DMS79 (cell line): ENCODE measurements around the gene FCHSD2.
"Not testable (repeated sequence)": the region's sequence is repeated elsewhere in the genome, so short reads cannot be mapped to it uniquely, and the experiment has no call there.

Experiments
- DNase-seq: peaks from one replicate; lab custom pipeline; 2025; lab: John Stamatoyannopoulos, UW

Gene FCHSD2

GRCh38 chr11:72929256-72929655 is 212.9 kb downstream of the FCHSD2 start:
- no peak for DNase-seq

- DNase-seq, result no peak
Measured at GRCh38 chr11:72927380-72927779, 214.7 kb downstream of the FCHSD2 start.

DNA sequence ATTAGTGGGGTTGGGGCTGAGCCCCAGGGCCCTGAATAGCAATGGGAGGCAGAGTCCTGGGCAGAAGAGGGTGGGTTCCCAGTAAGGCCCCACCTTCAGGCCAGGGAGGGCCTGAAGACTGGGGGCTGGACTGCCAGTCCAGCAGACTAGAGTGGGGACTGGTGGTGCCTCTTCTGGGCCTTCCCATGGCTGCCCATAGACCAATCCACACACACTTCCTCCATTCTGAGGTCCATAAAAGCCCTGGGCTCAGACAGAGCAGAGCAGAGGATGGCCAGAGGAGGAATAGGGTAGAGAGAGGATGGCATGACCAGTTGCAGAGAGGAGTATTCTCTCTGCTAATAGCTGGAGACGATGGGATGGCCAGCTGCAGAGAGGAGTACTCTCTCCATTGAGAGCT is 216.0 kb downstream of the FCHSD2 start:
- no peak for DNase-seq

DNA sequence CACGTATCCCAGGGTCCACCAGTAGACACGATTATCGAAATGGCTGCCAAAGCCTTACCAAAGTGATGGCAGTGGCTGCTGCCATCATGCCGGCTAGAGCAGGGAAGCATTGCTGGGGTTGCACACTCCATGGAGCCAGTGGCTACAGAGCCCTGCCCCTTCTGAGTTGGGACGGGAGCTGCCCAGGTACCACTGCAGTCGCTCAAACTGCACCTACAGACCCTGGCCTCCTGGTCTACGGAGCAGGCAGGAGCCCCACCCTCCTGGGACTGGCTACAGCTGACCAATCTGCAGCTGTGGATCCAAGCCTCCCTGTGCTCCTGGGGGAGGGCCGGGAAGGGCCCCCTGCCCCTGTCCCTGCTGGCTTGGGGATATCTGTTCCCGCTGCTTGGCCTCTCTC is 216.5 kb downstream of the FCHSD2 start:
- no peak for DNase-seq

GRCh38 chr11:72924568-72925190 is 217.4 kb downstream of the FCHSD2 start:
- DNase-seq, result no peak

DNA sequence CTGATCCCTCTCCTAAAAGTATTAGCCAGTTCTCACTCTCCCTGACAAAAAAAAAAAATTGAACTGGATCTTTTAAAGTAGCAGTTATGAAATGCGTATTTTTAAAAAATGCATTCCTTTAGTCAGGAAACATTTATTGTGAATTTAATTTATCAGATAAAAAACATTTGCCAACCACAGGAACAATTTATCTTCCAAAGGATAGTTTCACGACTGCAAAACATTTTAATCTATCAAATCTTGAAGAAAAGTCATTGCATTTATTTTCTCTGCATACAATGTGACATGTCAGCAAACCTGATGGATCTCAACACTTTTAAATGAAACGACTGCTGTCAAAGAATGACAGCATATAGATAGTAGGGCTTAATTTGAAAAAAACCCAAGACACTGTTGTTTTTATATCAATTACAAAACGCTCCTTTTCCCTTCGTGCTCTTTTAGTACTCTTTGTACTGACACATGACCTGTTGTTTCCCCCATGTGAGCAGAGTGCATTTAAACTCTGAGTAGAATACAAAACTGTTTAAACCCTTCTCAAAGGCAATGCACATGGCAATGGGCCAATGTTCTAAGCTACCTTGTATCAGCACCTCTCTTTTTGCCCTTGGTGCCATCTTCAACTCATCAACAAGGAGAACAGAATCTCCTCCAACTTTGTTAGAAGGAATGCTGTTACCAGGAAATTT is 220.9 kb downstream of the FCHSD2 start:
- DNase-seq, result no peak

DNA sequence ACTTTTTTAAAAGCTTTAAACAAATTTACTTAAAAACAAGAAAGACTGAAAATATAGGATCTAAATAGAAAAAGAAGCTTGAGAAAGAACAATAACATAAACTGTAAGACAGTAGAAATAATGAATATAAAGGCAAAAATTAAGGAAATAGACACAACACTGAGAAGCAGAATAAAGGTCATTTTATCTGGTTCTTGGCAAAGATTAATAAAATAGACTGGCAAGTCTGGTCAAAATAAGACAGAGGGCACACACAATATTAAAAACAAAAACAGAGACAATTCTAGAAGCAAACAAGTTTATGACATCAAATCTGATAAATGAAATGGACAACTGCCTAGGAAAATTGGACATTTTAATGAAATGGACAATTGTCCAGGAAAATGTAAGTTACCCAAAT is 222.1 kb downstream of the FCHSD2 start:
- no peak for DNase-seq

- no peak for DNase-seq
Measured at GRCh38 chr11:72918851-72919250, 223.3 kb downstream of the FCHSD2 start.

DNA sequence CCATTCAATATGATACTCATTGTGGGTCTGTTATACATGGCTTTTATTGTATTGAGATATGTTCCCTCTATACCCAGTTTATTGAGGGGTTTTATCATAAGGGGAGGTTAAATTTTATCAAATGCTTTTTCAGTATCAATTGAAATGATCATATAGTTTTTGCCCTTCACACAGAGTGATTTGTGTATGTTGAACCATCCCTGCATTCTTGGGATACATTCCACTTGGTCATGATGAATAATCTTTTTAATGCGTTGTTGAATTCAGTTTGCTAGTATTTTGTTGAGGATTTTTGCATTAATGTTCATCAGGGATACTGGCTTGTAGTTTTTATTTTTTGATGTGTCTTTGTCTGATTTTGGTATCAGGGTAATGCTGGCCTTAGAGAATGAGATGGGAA is 229.9 kb downstream of the FCHSD2 start:
- DNase-seq, result no peak

GRCh38 chr11:72909558-72910388 is 232.3 kb downstream of the FCHSD2 start:
- not testable (repeated sequence) for DNase-seq

DNA sequence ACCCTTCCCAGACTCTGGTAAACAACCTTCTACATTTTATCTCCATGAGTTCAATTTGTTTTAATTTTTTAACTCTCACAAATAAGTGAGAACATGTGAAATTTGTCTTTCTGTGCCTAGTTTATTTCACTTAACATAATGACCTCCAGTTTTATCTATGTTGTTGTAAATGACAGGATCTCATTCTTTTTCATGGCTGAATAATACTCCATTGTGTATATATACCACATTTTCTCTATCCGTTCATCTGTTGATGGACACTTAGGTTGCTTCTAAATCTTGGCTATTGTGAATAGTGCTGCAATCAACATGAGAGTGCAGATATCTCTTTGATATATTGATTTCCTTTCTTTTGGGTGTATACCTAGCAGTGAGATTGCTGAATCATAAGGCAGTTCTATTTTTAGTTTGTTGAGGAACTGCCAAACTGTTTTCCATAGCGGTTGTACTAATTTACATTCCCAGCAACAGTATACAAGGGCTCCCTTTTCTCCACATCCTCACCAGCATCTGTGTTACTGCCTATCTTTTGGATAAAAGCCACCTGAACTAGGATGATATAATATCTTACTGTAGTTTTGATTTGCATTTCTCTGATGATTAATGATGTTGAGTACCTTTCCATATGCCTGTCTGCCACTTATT is 234.0 kb downstream of the FCHSD2 start:
- no peak for DNase-seq

DNA sequence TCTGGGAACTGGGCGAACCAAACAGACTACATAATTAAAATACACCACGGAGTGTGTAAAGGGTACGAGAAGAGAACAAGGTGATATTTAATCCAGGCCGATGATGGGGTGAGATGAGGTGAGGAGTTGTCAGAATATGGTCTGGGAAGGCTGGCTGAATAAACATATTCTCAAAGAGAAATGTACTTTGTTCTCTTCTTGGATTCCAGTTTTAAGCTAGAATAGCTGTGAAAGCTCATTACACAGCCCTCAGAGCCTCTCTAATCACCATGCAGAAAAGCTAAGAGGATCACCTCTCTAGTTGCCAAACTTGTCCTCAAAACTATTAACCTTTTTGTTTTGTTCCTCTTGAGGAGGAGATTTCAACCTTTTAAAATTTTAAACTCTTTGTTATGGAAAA is 238.1 kb downstream of the FCHSD2 start:
- no peak for DNase-seq

DNA sequence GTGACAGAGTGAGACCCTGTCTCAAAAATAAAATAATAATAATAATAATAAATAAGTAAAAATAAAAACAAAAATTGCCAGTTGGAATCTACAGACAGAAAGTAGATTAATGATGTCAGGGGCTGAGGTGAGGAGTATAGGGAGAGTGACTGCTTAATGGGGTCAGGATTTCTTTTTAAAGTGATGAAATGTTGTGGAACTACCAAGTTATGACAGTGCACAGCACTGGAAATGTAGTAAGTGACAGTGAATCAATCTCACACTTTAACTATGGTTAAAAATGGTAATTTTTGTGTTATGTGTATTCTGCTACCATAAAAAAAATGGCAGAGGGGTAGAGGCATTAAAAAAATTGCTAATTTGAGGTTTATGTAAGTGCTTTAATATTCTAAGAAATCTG is 240.7 kb downstream of the FCHSD2 start:
- no peak for DNase-seq

- DNase-seq, result no peak
Measured at GRCh38 chr11:72900013-72900412, 242.1 kb downstream of the FCHSD2 start.

DNA sequence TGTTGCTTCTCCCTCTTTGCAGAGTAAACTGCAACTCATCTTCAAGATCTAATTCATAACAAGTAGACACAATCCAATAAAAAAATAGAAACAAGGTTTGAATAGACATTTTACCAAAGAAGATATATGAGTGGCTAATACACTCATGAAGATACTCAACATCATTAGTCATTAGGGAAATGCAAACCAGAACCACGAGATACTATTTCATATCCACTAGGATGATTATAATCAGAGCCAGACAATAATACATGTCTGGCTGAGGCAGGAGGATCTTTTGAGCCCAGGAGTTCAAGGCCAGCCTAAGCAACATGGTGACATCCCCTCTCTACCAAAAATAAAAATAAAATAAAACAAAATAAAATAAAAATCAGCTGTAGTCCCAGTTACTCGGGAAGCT is 242.9 kb downstream of the FCHSD2 start:
- DNase-seq, result no peak

DNA sequence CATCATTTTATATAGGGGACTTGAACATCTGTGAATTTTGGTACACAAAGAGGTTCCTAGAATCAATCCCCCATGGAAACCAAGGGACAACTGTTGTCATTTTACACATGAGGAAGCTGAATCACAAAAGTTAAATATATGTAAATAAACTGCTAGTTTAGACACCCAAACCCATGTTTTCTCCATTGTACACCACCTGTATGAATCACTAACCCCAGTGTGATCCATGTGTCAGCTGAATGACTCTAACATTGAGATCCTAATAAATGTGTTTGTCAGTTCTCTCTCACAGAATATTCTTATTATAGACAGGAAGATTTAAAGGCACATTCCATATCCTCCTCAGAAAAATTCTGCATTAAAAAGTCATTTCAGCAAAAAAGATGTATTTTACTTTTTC is 244.6 kb downstream of the FCHSD2 start:
- no peak for DNase-seq

GRCh38 chr11:72896431-72896830 is 245.7 kb downstream of the FCHSD2 start:
- DNase-seq, result no peak

DNA sequence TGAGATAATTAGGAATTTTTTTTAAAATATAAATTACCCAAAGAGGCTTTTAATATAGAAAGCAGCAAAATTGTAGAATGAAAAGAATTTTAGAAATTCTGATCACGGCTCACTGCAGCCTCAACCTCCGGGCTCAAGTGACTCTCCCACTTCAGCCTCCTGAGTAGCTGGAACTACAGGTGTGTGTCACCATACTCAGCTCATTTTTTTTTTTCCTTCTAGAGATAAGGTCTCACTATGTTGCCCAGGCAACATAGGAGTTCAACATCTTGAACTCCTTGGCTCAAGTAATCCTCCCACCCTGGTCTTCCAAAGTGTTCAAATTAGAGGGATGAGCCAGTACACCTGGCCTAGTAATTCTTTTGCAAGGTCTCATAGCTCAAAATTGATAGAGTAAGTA is 251.2 kb downstream of the FCHSD2 start:
- DNase-seq, result no peak

DNA sequence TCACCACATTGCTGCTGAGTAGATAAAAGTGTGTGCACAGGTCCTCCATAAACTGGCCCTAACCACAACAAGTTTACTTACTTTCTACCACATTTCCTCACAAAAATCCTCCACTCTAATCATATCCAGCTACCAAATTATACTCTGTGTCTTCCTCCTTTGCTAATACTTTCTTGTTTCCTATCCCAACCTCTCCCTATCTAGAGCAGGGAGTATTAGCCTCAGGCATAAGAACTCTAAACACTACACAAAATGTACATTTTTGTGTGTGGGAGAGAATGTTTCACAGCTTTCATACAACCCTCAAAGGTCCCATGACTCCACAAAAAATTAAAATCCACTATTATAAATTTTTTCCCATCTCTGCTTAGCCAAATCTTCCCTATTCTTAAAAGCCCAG is 255.5 kb downstream of the FCHSD2 start:
- DNase-seq, result no peak

- DNase-seq, result no peak
Measured at GRCh38 chr11:72885749-72886609, 256.1 kb downstream of the FCHSD2 start.

DNA sequence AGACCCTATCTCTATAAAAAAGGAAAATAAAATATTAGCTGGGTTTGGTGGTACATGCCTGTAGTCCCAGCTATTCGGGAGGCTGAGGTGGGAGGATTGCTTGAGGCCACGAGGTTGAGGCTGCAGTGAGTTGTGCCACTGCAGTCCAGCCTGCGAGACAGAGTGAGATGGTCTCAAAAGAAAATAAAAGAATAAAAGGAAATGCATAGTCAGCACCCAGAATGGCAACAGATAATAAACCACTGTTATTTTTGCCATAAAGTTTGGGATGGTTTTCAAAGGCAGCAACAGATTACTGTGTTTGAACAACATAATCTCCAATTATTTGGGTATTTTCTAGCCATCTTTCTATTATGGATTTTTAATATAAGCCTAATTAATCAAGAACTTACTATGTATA is 266.0 kb downstream of the FCHSD2 start:
- DNase-seq, result no peak

GRCh38 chr11:72875736-72876135 is 266.4 kb downstream of the FCHSD2 start:
- DNase-seq, result no peak
